NB4 (cell line): ENCODE results near the gene AXDND1.

ENCODE experiments used
- POLR2A ChIP-seq: IDR thresholded peaks from 2 replicates; pipeline ENCODE4 v1.6.1; 2011; ENCODE audit warnings: mild to moderate bottlenecking; ENCODE audit not compliant: insufficient read length; ENCODE audit errors: extremely low read depth
- TF ChIP-seq, protein P1 (sequence below): IDR thresholded peaks from one replicate; pipeline ENCODE4 v1.5.1; 2012; ENCODE audit warnings: low read depth, low read length

DNA sequence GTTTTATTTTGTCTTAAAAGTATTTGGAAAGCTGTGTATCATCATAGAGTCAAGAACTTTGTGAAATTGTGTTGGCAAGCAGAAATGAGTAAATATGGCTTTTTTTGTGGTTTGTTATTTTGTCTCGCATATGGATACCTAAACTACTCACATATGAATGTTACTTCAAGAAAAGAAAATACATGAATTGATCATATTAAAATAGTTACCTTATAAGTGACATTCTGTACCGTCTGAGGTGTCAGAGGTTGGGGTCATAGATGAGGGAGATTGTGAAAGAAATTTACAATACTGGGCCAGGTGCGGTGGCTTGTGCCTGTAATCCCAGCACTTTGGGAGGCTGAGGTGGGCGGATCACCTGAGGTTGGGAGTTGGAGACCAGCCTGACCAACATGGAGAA is 31.3 kb upstream of the AXDND1 start:
- TF ChIP-seq, protein P1, sequence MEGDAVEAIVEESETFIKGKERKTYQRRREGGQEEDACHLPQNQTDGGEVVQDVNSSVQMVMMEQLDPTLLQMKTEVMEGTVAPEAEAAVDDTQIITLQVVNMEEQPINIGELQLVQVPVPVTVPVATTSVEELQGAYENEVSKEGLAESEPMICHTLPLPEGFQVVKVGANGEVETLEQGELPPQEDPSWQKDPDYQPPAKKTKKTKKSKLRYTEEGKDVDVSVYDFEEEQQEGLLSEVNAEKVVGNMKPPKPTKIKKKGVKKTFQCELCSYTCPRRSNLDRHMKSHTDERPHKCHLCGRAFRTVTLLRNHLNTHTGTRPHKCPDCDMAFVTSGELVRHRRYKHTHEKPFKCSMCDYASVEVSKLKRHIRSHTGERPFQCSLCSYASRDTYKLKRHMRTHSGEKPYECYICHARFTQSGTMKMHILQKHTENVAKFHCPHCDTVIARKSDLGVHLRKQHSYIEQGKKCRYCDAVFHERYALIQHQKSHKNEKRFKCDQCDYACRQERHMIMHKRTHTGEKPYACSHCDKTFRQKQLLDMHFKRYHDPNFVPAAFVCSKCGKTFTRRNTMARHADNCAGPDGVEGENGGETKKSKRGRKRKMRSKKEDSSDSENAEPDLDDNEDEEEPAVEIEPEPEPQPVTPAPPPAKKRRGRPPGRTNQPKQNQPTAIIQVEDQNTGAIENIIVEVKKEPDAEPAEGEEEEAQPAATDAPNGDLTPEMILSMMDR = no peak
- no peak for TF ChIP-seq POLR2A
